Fibroblast of gingiva (primary cell): ENCODE measurements around the gene VWA8.
A peak's percentile ranks its signal among the peaks of the same experiment; 100 is the strongest.
"Not testable (repeated sequence)": the region's sequence is repeated elsewhere in the genome, so short reads cannot be mapped to it uniquely, and the experiment has no call there.

Experiments used
- DNase-seq: peaks from one replicate; pipeline ENCODE4 v3.0.0-alpha.2; 2011; ENCODE audit warnings: low read depth

The VWA8 gene

DNA sequence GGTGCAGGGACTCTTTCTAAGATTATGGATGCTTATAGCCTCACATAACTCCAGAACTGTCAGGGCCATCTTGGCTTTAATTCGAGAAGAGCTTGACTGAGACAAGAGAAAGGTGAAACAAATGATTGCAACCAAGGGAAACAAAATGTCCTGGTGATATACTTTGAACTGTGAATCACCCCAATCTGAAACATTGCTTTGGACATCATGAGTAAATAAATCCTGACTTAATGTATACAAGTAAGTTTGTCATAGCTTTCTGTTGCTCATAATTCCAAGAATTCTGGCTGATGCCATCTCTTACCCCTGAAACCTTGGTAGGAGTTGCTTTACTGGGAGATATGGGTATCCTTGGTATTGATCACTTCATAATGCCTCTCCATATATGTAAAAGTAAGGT, 5.8 kb upstream of the VWA8 start:
- no peak for DNase-seq

DNA sequence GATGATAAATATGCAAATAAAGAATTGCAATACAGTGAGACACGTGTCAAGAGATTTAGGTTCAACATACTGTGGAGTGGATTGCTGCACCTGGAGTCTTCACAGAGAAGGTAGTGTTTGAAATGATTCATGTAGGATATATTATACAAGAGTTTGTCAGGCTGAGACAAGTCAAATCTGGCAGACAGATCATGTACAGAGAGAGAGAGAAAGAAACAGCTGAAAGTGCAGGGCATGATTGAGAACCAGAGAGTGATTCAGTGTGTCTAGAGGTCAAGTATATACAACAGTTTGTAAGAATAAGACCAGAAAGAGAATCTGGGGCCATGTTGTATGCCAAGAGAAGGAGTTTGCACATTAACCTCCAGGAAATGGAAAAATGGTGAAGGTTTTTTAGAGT, 2.1 kb upstream of the VWA8 start:
- no peak for DNase-seq

DNA sequence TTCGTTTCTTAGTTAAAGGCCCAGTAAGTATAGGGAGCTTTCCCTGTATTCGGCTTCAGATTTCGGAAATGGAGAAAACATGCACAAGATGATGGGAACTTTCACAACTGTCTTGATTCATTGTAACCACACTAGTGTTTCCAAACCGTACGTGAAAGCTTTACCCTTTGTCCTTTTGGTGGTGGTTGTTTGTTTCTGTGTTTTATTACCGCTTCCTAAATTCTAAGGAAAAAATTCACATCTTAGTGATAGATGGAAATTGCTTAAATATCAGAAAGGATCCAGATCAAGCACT, 504 bp upstream of the VWA8 start:
- peak; percentile 48 for DNase-seq

DNA sequence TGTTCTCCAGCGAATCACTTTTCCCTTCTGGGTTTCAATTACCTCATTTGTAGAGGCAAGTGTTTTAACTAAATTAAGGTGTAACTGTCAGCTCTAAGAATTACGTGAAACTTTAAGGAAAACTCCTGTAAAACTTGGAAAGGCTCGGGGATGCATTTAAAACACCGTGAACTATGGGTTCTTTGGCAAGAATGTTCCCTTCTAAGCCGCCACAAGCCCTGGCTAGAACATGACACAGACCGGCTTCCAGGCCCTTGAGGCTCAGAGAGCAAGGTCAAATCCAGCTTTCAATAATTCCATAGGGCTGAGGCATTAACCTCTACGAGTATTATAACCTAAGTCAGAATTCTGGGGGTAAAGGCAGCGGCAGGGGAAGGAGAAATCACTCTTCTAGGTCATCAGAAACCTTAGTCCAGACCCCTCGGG, 685 bp downstream of the VWA8 start:
- DNase-seq: peak; percentile 24

DNA sequence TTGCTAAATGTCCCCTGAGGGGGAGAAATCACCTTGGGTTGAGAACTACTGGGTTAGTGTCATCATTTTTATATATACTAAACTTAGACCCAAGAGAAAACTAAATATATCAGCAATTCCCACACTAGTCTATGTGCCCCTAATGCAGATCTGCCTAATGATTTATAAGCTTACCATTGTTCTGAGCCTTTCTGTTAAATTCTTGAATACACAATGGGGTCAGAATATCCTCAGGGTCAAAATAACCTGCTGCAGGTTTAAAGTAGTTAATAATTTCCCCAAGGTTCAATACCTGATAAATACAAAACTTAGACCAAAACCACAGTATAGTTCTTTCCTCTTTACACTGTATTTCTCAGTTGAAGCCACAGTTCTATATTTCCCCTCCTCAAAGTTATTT, 4.6 kb downstream of the VWA8 start:
- DNase-seq: no peak

DNA sequence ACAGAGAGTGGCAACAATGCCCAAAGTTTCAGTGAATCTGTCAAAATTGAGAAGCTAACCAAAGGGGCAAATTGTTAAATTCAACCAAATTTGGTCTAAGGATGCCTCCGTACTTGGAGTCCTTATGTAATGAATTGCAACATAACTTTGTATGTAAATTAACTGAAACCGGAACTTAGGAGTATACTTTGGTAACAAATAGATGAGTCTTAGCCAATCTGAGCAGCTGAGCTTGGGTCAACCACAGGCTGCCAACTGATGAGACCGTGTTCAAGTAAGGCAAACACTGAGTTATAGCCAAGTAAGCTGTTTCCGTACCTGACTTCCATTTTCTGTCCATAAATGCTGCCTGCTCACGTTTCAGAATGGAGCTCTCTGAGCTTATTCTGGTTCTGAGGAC, 5.3 kb downstream of the VWA8 start:
- no peak for DNase-seq

DNA sequence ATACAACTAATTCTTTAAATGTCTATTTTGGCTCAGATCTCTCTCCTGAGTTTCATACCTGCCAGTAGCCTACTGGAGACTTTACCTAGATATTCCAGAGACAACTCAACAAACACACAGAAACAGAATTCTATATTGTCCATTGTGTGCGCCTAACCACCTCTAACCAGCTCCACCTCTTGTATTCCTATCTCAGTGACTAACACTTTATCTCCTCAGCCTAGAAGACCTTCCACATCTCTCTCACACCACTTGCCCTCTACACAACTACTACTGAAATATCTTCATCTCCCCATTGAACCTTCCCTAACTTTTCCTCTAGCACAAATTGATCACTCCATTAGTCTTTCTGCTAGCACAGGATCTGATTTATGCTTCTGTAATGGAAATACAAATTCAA, 6.7 kb downstream of the VWA8 start:
- DNase-seq: no peak

DNA sequence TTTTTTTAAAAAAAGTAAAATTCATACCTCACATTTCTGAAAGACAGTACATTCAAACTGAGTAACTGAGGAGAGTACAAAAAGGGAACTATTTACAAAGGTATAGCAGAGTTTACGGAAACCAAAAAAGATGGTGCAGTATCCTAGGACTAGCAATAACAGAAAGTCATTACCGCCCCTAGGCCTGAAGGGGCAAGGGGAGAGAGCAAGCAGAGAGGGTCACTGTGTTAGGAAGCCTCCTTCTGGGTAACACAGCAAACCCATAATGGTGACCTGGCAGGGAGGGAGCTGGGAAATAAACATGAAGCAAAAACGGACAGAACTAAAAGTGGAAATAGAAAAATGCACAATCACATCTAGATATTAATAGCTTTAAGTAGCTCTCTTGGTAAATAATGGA, 8.2 kb downstream of the VWA8 start:
- no peak for DNase-seq

DNA sequence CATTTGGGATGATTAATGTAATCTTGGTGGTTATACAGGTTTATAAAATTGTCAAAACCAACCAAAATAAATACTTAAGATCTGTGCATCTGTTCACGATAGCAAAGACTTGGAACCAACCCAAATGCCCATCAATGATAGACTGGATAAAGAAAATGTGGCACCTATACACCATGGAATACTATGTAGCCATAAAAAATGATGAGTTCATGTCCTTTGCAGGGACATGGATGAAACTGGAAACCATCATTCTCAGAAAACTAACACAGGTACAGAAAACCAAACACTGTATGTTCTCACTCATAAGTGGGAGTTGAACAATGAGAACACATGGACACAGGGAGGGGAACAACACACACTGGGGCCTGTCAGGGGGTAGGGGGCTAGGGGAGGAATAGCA, 11.8 kb downstream of the VWA8 start:
- not testable (repeated sequence) for DNase-seq

DNA sequence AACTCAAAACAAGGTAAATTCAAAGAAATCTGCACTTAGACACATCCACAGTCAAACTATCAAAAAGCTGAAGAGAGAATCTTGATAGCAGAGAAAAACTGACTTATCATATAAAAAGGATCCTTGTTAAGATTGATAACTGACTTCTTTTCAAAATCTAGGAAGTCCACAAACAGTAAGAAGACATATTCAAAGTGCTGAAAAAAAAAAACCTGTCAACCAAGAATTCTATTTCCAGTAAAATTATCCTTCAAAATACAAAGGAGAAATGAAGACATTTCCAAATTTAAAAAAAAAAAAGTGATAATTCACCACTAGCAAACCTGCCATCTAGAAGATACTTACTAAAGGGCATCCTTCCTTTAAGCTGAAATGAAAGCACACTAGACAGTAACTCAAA, 15.0 kb downstream of the VWA8 start:
- no peak for DNase-seq

DNA sequence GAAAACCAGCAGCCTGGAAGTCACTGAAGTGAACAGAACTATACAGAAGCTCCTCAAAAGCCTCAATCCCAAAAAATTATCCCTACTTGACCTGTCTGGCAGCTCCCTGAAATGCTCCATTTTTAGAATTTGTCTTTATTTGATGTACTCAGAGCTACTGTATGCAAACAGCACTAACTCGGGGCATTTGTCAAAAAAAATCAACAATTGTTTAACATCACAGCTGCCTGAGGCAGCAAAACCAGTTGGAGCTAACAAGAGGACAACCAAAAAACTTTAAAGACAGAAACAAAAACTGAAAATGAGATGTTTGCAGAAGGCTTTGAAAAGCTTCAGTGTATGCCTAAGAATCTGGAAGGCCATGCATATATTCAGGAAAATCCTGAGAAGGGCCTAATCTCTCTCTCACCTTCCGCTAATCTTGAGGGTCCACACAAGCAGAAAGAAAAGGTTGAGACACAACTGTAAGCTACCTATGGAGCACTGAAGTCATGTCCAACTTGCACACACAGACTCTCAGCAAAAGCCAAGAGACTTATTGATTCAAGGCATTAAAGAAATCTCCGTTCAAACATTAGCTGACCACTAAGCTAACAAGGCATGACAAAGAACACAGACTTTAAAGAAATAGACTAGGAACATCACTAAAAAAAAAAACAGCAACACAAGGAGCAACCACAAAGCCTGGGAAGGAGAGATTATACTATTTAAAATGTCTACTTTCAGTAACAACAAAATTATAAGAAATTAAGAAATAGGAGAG, 16.1 kb downstream of the VWA8 start:
- DNase-seq: no peak

DNA sequence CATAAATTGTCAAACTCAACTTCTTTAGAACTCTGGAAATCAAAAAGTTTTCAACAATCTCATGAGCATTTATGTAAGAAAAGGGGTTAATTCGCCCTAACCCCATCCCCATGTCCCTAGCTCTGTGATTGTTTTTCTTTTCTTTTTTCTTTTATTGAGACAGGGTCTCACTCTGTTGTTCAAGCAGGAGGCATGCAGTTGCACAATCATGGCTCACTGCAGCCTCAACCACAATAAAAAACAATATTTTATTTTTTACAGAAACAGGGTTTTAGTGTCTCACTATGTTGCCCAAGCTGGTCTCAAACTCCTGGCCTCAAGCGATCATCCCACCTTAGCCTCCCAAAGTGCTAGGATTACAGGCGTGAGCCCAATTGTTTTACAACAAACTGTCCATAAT, 16.7 kb downstream of the VWA8 start:
- no peak for DNase-seq

DNA sequence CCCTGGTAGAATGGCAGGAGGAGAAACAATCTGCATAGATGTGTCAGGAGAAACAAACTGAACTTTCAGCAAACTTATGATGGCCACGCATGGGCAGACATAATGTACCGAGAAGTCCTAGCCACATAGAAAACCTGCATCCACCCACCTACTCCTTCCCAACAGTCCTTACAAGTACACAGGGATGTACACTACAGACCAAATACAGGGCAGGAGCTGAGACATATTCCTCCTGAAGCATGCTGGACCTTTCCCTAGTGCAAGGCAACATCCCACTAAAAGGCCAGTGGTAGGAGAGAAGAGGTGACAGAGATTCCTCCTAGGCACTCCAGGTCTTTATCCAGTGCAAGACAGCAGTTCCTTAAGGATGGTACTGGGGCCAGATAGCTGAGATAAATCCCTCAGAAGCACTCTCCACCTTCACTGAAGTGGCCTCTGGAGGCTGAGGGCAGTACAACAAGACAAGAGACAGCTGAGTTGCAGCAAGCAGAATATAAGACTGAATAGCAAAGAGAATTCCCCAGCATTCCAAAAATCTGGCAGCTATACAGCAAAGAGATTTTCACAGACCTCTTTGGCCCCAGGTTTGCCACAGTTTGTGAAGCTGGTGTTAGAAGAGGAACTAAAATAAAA, 18.3 kb downstream of the VWA8 start:
- peak; percentile 65 for DNase-seq

DNA sequence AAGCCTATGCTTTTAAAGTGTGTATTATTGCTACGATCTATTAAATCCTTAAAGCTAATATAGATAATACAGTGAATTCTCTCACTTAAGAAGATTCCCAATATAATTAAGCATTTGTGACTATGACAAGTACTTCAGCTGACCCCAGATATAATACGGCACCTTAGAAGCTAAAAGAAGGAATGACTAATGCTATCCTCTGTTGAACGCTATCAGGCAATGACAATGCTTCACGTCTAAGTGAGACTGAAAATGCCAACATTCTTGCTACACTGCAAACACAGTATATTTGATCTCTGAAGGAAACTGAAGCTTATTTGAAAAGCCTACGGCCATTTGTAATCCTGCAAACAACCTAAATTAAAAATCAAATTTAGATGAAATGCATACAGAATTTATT, 19.7 kb downstream of the VWA8 start:
- DNase-seq: no peak

DNA sequence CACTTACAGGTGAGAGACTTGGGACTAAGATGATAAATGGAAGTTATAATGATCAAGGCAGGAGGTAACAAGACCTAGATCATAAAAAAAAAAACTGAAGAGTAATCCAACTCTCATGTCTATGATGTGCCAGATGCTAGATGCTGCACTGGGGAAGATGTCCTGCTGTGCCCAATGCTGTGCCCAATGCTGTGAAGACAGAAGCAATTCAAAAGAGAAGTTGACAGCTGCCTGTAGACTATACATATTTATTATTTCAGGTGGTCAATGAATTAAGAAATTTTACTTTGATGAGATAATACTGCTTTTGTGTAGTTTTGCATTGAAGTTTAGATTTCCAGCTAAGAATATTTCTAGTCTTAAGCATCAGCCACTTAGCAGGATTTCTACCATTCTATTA, 21.5 kb downstream of the VWA8 start:
- no peak for DNase-seq

DNA sequence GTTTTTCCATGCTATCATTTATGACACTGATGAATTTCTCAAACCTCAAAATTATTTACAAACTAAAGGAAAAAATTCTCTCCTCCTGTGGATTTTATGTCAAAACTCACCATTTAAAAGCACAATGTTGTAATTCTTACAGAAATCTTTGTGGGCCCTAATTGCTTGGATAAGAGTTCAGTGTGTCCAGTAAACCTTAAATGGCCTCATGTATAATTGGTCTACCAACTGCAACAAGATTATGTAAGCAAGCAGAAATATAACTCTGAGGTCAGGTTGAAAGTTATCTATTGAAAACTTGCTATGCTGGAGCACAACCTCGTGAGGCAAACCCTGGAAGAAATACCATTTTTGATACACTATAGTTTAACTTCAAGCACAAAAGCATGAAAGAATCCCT, 22.0 kb downstream of the VWA8 start:
- no peak for DNase-seq

DNA sequence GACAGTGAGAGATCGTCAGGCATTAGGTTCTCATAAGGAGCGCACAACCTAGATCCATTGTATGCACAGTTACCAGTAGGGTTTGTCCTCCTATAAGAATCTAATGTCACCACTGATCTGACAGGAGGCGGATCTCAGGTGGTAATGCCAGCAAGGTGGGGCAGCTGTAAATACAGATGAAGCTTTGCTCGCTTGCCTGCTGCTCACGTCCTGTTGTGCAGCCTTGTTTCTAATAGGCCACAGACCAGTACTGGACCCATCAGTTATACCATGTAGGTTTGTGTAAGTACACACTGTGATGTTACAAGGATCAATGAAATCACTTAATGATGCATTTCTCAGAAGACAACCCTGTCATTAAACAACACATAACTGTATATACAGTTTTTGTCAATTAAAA, 23.5 kb downstream of the VWA8 start:
- DNase-seq: no peak

DNA sequence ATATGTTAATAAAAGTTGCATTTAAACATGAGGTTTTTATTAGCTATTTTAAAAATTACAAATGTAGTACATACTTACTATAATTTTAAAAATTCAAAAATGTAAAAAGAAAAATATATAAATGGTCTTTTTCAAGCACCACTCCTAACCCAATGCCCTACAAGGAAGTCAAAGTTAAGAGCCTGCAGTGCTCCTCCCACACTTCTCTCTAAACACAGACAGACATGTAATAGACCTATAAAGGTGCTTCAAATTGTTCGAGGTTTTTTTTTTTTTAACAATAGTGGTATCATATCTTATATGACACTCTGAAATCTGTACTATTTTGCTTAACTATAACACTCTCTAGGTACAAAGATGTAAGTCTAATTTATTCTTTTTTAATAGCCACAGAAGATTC, 25.4 kb downstream of the VWA8 start:
- DNase-seq: no peak

DNA sequence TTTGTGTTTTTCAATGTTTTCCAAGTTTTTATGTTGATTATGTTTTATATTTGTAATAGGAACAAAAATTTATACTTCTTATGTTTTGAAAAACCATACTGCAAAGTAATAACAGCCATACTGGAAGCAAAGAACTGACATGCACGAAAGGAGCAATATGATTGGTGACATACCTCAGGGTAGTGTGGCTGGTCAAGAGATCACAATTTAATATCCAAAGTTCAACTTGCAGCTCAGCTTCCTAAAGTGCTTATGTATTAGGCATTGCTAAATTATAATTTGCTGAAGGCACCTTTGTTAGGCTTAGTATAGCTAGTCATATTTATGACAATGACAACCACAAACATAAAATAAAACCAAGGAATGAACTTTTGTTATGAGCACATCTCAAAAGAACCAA, 25.9 kb downstream of the VWA8 start:
- no peak for DNase-seq

DNA sequence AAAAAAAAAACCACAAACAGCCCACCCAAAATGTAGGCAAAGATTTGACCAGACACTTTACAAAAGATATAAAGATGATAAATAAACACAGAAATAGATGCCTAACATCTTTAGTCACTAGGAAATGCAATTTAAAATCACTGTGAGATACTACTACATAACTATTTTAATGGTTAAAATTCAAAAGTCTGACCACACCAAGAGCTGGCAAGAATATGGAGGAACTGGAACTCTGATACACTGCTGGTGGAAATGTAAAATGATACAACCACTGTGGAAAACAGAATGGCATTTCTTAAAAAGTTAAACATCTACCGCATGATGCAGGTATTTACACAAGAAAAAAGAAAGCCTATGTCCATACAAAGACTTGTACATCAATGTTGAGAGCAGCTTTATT, 26.8 kb downstream of the VWA8 start:
- DNase-seq: no peak

DNA sequence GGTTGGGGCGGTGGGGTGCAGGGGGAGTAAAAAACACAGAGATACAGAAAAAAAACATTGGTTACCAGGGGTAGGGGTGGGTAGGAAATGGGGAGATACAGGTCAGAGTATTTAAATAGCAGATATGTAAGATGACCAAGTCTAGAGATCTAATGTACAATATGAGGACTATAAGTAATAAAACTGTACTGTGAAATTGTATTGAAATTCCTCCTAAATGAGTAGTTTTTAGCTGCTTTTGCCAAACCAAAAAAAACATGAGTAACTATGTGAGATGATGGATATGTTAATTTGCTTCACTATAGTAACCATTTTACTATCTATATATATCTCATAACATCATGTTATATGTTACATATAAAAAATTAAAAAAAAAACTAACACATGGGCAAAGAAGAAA, 29.6 kb downstream of the VWA8 start:
- peak; percentile 41 for DNase-seq

DNA sequence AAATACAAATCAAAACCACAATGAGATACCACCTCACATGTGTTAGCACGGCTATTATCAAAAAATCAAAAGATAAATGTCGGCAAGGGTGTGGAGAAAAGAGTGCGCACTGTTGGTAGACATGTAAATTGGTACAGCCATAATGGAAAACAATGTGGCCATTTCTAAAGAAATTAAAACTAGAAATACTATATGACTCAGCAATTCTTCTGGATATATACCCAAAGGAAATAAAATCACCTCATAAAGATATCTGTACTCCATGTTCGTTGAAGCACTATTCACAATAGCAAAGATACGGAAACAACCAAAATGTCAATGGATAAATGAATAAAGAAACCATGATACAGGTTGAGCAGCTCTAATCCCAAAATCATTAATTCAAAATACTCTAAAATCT, 30.8 kb downstream of the VWA8 start:
- DNase-seq: no peak

DNA sequence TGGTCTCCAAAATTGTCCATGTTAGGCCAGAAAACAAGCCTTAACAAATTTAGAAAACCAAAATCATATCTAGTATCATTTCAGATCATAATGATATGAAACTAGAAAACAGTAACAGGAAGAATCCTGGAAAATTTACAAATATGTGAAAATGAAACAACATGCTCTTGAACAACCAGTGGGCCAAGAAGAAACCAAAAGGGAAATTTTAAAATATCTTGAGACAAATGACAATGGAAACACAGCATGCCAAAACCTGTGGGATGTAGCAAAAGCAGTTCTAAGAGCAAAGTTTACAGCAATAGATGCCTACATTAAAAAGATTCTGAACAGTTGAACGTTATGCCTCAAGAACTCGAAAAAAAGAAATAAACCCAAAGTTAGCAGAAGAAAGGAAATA, 32.6 kb downstream of the VWA8 start:
- DNase-seq: no peak

DNA sequence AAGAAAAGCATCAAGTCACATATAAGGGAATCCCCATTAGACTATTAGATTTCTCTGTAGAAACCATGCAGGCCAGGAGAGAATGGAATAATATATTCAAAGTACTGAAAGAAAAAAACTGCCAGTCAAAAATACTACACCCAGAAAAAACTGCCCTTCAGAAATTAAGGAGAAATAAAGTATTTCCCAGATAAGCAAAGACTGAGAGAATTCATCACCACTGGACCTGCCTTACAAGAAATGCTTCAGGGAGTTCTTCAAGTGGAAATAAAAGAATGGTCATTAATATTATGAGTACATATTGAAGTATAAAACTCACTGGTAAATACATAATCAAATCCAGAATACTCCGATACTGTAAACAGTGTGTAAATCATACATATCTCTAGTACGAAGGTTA, 35.9 kb downstream of the VWA8 start:
- DNase-seq: no peak
